Parathyroid adenoma (tissue), 2 donors: Measurements from ENCODE around the gene MT3.

ENCODE experiments used
- H2AFZ ChIP-seq: fragments of 300-600 bp; sonication (generic); one replicate; pipeline ENCODE4 v1.7.0; 2017; ENCODE audit warnings: antibody characterized with exemption, mild to moderate bottlenecking
- H3K27ac ChIP-seq: fragments of 300-600 bp; sonication (generic); one replicate; pipeline ENCODE4 v1.7.0; 2017
- H3K27me3 ChIP-seq: fragments of 300-600 bp; sonication (generic); one replicate; pipeline ENCODE4 v1.7.0; 2017; ENCODE audit warnings: low read length; ENCODE audit not compliant: control insufficient read depth, insufficient read depth
- H3K36me3 ChIP-seq: fragments of 300-600 bp; sonication (generic); one replicate; pipeline ENCODE4 v1.7.0; 2017; ENCODE audit warnings: low read length; ENCODE audit not compliant: control insufficient read depth, insufficient read depth
- H3K4me1 ChIP-seq: fragments of 300-600 bp; sonication (generic); one replicate; pipeline ENCODE4 v1.7.0; 2017; ENCODE audit warnings: control low read depth
- H3K4me2 ChIP-seq: fragments of 300-600 bp; sonication (generic); one replicate; pipeline ENCODE4 v1.7.0; 2017; ENCODE audit warnings: low read length
- H3K4me3 ChIP-seq: fragments of 300-600 bp; sonication (generic); one replicate; pipeline ENCODE4 v1.7.0; 2017; ENCODE audit warnings: low read depth, low read length
- H3K79me2 ChIP-seq: fragments of 300-600 bp; sonication (generic); one replicate; pipeline ENCODE4 v1.7.0; 2017; ENCODE audit warnings: control low read depth
- H3K9ac ChIP-seq: fragments of 300-600 bp; sonication (generic); one replicate; pipeline ENCODE4 v1.7.0; 2017; ENCODE audit warnings: mild to moderate bottlenecking
- H3K9me3 ChIP-seq: fragments of 300-600 bp; sonication (generic); one replicate; pipeline ENCODE4 v1.7.0; 2017; ENCODE audit warnings: low read length; ENCODE audit not compliant: control insufficient read depth
- CTCF ChIP-seq: fragments of 300-600 bp; sonication (generic); IDR thresholded peaks from one replicate; pipeline ENCODE4 v1.7.0; 2017; ENCODE audit warnings: antibody characterized with exemption, mild to moderate bottlenecking
- donor health status: primary hyperparathyroidism.

The MT3 gene

GRCh38 chr16:56605475-56605874 lies 16.1 kb downstream of the MT3 start:
- TF ChIP-seq CTCF: no peak
- H3K9ac ChIP-seq: no peak overlapping the region
- peak overlapping the region; percentile 90 for H3K27ac ChIP-seq

GRCh38 chr16:56606071-56606475 lies 16.7 kb downstream of the MT3 start:
- no peak overlapping the region for H3K4me3 ChIP-seq
- H3K9ac ChIP-seq: no peak overlapping the region

More at GRCh38 chr16:56605475-56605874, 16.1 kb downstream of the MT3 start:
- no peaks in the 10 kb centered on the region for H3K27me3 ChIP-seq
- H3K9me3 ChIP-seq: no peaks in the 10 kb centered on the region
- H2AFZ ChIP-seq: no peak overlapping the region
- H3K4me2 ChIP-seq: no peak overlapping the region
- H3K4me3 ChIP-seq: no peak overlapping the region
- no peaks in the 10 kb centered on the region for H3K79me2 ChIP-seq
- H3K36me3 ChIP-seq: no peaks in the 10 kb centered on the region
- peaks cover 15% of the 10 kb centered on the region for H3K4me1 ChIP-seq

GRCh38 chr16:56606476-56607108 lies 17.3 kb downstream of the MT3 start:
- Histone ChIP-seq H3K27me3 (no peaks in the 10 kb centered on the region), H3K4me2 (no peak overlapping the region), H3K79me2 (no peaks in the 10 kb centered on the region), H3K36me3 (no peaks in the 10 kb centered on the region), H2AFZ (peak overlapping the region; percentile 47), H3K4me3 (no peak overlapping the region), H3K9ac (no peak overlapping the region), H3K27ac (peak overlapping the region; percentile 90), H3K4me1 (peaks cover 15% of the 10 kb centered on the region), H3K9me3 (no peaks in the 10 kb centered on the region)
- no peak for TF ChIP-seq CTCF

More at GRCh38 chr16:56606071-56606475, 16.7 kb downstream of the MT3 start:
- H3K27ac ChIP-seq: peak overlapping the region; percentile 90
- H3K36me3 ChIP-seq: no peaks in the 10 kb centered on the region
- peak overlapping the region; percentile 9 for H2AFZ ChIP-seq
- no peaks in the 10 kb centered on the region for H3K9me3 ChIP-seq
- no peak overlapping the region for H3K4me2 ChIP-seq
- no peak for TF ChIP-seq CTCF
- H3K4me1 ChIP-seq: peaks cover 15% of the 10 kb centered on the region
- no peaks in the 10 kb centered on the region for H3K27me3 ChIP-seq
- no peaks in the 10 kb centered on the region for H3K79me2 ChIP-seq

- no peak for TF ChIP-seq CTCF
- peaks cover 15% of the 10 kb centered on the region for H3K4me1 ChIP-seq
- no peak overlapping the region for H3K4me3 ChIP-seq
These were observed 17.8 kb downstream of the MT3 start for GRCh38 chr16:56607109-56607618.

GRCh38 chr16:56607675-56608042 lies 18.3 kb downstream of the MT3 start:
- no peak overlapping the region for H2AFZ ChIP-seq
- H3K79me2 ChIP-seq: no peaks in the 10 kb centered on the region
- H3K4me1 ChIP-seq: peaks cover 15% of the 10 kb centered on the region
- H3K4me2 ChIP-seq: peak overlapping the region; percentile 84
- H3K4me3 ChIP-seq: peak overlapping the region; percentile 60
- no peak overlapping the region for H3K9ac ChIP-seq
- H3K27ac ChIP-seq: peak overlapping the region; percentile 90
- TF ChIP-seq CTCF: no peak
- no peaks in the 10 kb centered on the region for H3K9me3 ChIP-seq
- H3K27me3 ChIP-seq: no peaks in the 10 kb centered on the region
- H3K36me3 ChIP-seq: no peaks in the 10 kb centered on the region

More at GRCh38 chr16:56607109-56607618, 17.8 kb downstream of the MT3 start:
- Histone ChIP-seq H2AFZ (no peak overlapping the region), H3K9me3 (no peaks in the 10 kb centered on the region), H3K27ac (peak overlapping the region; percentile 90), H3K9ac (no peak overlapping the region), H3K36me3 (no peaks in the 10 kb centered on the region), H3K27me3 (no peaks in the 10 kb centered on the region), H3K79me2 (no peaks in the 10 kb centered on the region), H3K4me2 (no peak overlapping the region)
